Esophagus (tissue), 2 donors: ENCODE results near the gene RFNG. TPM values are rescaled to one million over a fixed set of nuclear protein-coding genes. Genes with fewer than 3 reads are reported as not detected.

Experiments used
- H3K27ac ChIP-seq, 2 donors: one replicate each; pipeline ENCODE4 v1.5.1; 2013; ENCODE audit warnings: low read depth in 2 of 2, mild to moderate bottlenecking in 2 of 2, inconsistent platforms in 1 of 2, low read length in 1 of 2, moderate library complexity in 1 of 2
- H3K27me3 ChIP-seq, 2 donors: one replicate each; pipeline ENCODE4 v1.6.1; 2013; ENCODE audit warnings: low read length in 2 of 2, control low read depth in 1 of 2, mild to moderate bottlenecking in 1 of 2; ENCODE audit not compliant: insufficient read depth in 2 of 2, control insufficient read depth in 1 of 2
- H3K36me3 ChIP-seq, 2 donors: one replicate each; pipeline ENCODE4 v1.6.1; 2013; ENCODE audit warnings: low read length in 1 of 2; ENCODE audit not compliant: control insufficient read depth in 2 of 2, insufficient read depth in 2 of 2
- H3K4me1 ChIP-seq, 2 donors: one replicate each; pipeline ENCODE4 v1.6.1; 2013; ENCODE audit warnings: low read length in 1 of 2; ENCODE audit not compliant: control insufficient read depth in 2 of 2, insufficient read depth in 2 of 2
- H3K4me3 ChIP-seq, 2 donors: one replicate each; pipeline ENCODE4 v1.5.1; 2013; ENCODE audit warnings: low read length in 2 of 2, mild to moderate bottlenecking in 2 of 2, low read depth in 1 of 2, moderate library complexity in 1 of 2
- H3K9me3 ChIP-seq, 2 donors: one replicate each; pipeline ENCODE4 v1.6.1; 2013; ENCODE audit warnings: mild to moderate bottlenecking in 2 of 2, low read depth in 1 of 2, low read length in 1 of 2, moderate library complexity in 1 of 2; ENCODE audit not compliant: control insufficient read depth in 2 of 2, insufficient read depth in 1 of 2
- WGBS, 2 donors: extraction: QIAGEN DNeasy Blood & Tissue Kit; methylation state at CpG; one replicate each; pipeline ENCODE4 v1.1.7; 2013; 5-methylcytosine and 5-hydroxymethylcytosine counted together
- polyA plus RNA-seq, 2 donors: library from polyadenylated mRNA; stranded (reverse); fragments of 200-250 nt; gene quantifications; one replicate each; pipeline ENCODE4 v1.2.3, GENCODE V29; 2013
- donor health status: healthy with polysubstance abuse.
- donor health status: Bipolar disorder and iron deficiency.

The RFNG gene
- polyA plus RNA-seq, 2 donors = 27.4 to 36.4 TPM

- Histone ChIP-seq H3K4me1 (peaks cover under 1 to 20% of the 10 kb centered on the region in 2 donors), H3K27me3 (no peaks in the 10 kb centered on the region), H3K27ac (no peak overlapping the region), H3K9me3 (no peaks in the 10 kb centered on the region), H3K4me3 (no peak overlapping the region), H3K36me3 (peaks cover 0 to 7% of the 10 kb centered on the region in 2 donors)
- WGBS, 2 donors = 83 to 89% methylated on average over 14 to 15 of the region's 15 CpGs
Measured at GRCh38 chr17:82009413-82009812, 42.2 kb downstream of the RFNG start.

GRCh38 chr17:82008941-82009405 lies 42.6 kb downstream of the RFNG start:
- Histone ChIP-seq H3K27me3 (no peaks in the 10 kb centered on the region), H3K4me1 (peaks cover 0 to 21% of the 10 kb centered on the region in 2 donors)
- WGBS, 2 donors = 90 to 93% methylated on average over 22 to 28 of the region's 28 CpGs

GRCh38 chr17:82008258-82008940 lies 43.2 kb downstream of the RFNG start:
- Histone ChIP-seq H3K4me1 (peaks cover 0 to 20% of the 10 kb centered on the region in 2 donors), H3K27ac (no peak overlapping the region), H3K36me3 (peaks cover 0 to 7% of the 10 kb centered on the region in 2 donors), H3K4me3 (no peak overlapping the region), H3K27me3 (no peaks in the 10 kb centered on the region), H3K9me3 (no peaks in the 10 kb centered on the region)
- 85 to 88% methylated on average over 26 of the region's 26 CpGs for WGBS, 2 donors

More at GRCh38 chr17:82008941-82009405, 42.6 kb downstream of the RFNG start:
- H3K4me3 ChIP-seq = no peak overlapping the region
- no peaks in the 10 kb centered on the region for H3K9me3 ChIP-seq
- H3K27ac ChIP-seq = no peak overlapping the region
- peaks cover 0 to 7% of the 10 kb centered on the region in 2 donors for H3K36me3 ChIP-seq

- Histone ChIP-seq H3K27ac (no peak overlapping the region), H3K4me3 (no peak overlapping the region), H3K27me3 (no peaks in the 10 kb centered on the region), H3K4me1 (peaks cover 0 to 19% of the 10 kb centered on the region in 2 donors), H3K36me3 (peaks cover 0 to 7% of the 10 kb centered on the region in 2 donors), H3K9me3 (no peaks in the 10 kb centered on the region)
- 83 to 84% methylated on average over 30 of the region's 30 CpGs for WGBS, 2 donors
Measured at GRCh38 chr17:82007495-82008257, 43.9 kb downstream of the RFNG start.

- Histone ChIP-seq H3K27ac (no peak overlapping the region), H3K4me3 (no peak overlapping the region), H3K4me1 (peaks cover 0 to 19% of the 10 kb centered on the region in 2 donors), H3K36me3 (peaks cover 0 to 7% of the 10 kb centered on the region in 2 donors), H3K9me3 (no peaks in the 10 kb centered on the region), H3K27me3 (no peaks in the 10 kb centered on the region)
- WGBS, 2 donors = 75 to 81% methylated on average over 6 of the region's 6 CpGs
Measured at GRCh38 chr17:82007228-82007494, 44.5 kb downstream of the RFNG start.

- Histone ChIP-seq H3K4me1 (peaks cover 0 to 19% of the 10 kb centered on the region in 2 donors), H3K27me3 (no peaks in the 10 kb centered on the region), H3K36me3 (peaks cover 0 to 2% of the 10 kb centered on the region in 2 donors), H3K9me3 (no peaks in the 10 kb centered on the region), H3K27ac (no peak overlapping the region), H3K4me3 (no peak overlapping the region)
- WGBS, 2 donors = 51 to 62% methylated on average over 24 of the region's 24 CpGs
Measured at GRCh38 chr17:82006468-82007227, 45.0 kb downstream of the RFNG start.

GRCh38 chr17:82005701-82006348 lies 45.8 kb downstream of the RFNG start:
- no peaks in the 10 kb centered on the region for H3K27me3 ChIP-seq
- no peak overlapping the region for H3K27ac ChIP-seq
- 67 to 72% methylated on average over 28 to 30 of the region's 30 CpGs for WGBS, 2 donors
- H3K36me3 ChIP-seq = peaks cover 0 to 2% of the 10 kb centered on the region in 2 donors
- H3K4me1 ChIP-seq = peaks cover 0 to 21% of the 10 kb centered on the region in 2 donors
- peak overlapping the region in 1 of 2 donors; percentile 18 for H3K4me3 ChIP-seq
- no peaks in the 10 kb centered on the region for H3K9me3 ChIP-seq

GRCh38 chr17:82004517-82005455 lies 46.8 kb downstream of the RFNG start:
- Histone ChIP-seq H3K27ac (no peak overlapping the region), H3K36me3 (peaks cover 0 to 2% of the 10 kb centered on the region in 2 donors)

More at GRCh38 chr17:82004517-82005455, 46.8 kb downstream of the RFNG start:
- H3K4me1 ChIP-seq = peaks cover 0 to 27% of the 10 kb centered on the region in 2 donors
- no peaks in the 10 kb centered on the region for H3K9me3 ChIP-seq
- no peak overlapping the region for H3K4me3 ChIP-seq
- 88 to 92% methylated on average over 41 of the region's 41 CpGs for WGBS, 2 donors
- H3K27me3 ChIP-seq = no peaks in the 10 kb centered on the region
